Measurements from ENCODE around the gene PPP2R5C. TPM values are rescaled to one million over a fixed set of nuclear protein-coding genes. Genes with fewer than 3 reads are reported as not detected.

PPP2R5C gene
- total and polyA plus RNA-seq, 2 of the 8 experiments (the other 6 are each of a cell fraction or from before 2014, with no cell fraction given), result 49.6 to 95.9 TPM

GRCh38 chr14:101887219-101887618 is 125.7 kb downstream of the PPP2R5C start:
- Histone ChIP-seq H4K20me1 (replicated peaks in 1 of 2; ENCODE audit: control insufficient read depth in 1 of 2, insufficient read depth in 2 of 2, low read length in 2 of 2) (peaks cover 0 to 4% of the 10 kb centered on the region in 2 experiments), H2BK12ac (ENCODE audit: low read depth, low read length) (no peak overlapping the region), H3K36me3 (ENCODE audit: control insufficient read depth in 2 of 4, insufficient read depth in 4 of 4, low read length in 3 of 4) (peaks cover 0 to 12% (median 1%) of the 10 kb centered on the region in 4 experiments; a peak in 3 of 8 replicates), H3K27me3 (replicated peaks in 1 of 4; ENCODE audit: control insufficient read depth in 3 of 4, extremely low read depth in 1 of 4, insufficient read depth in 3 of 4, low read length in 3 of 4) (no peaks in the 10 kb centered on the region), H2AK5ac (ENCODE audit: low read depth, low read length) (no peak overlapping the region), H3K14ac (ENCODE audit: insufficient read length) (no peak overlapping the region), H3K23ac (ENCODE audit: insufficient read length) (no peak overlapping the region), H2AFZ (ENCODE audit: low read length) (no peak overlapping the region), H3K4me1 (replicated peaks in 1 of 4; ENCODE audit: control insufficient read depth in 3 of 4, insufficient read depth in 4 of 4, low read length in 3 of 4) (no peaks in the 10 kb centered on the region), H3K9me3 (ENCODE audit: insufficient read depth in 2 of 2, low read depth in 1 of 2, low read length in 1 of 2) (no peaks in the 10 kb centered on the region), H3K18ac (ENCODE audit: extremely low read depth, low read length) (no peak overlapping the region), H3K79me2 (ENCODE audit: control insufficient read depth in 1 of 2, insufficient read depth in 2 of 2, low read length in 2 of 2) (no peaks in the 10 kb centered on the region), H3K23me2 (ENCODE audit: low read depth, low read length) (no peaks in the 10 kb centered on the region), H2BK5ac (ENCODE audit: low read depth, low read length) (peak overlapping the region; percentile 15; the same call in 1 of the 2 replicates), H2BK120ac (replicated peaks; ENCODE audit: low read depth, low read length) (no peak overlapping the region), H3K4me3 (ENCODE audit: extremely low read depth in 1 of 4, insufficient read depth in 2 of 4, low read depth in 3 of 4, low read length in 4 of 4) (no peak overlapping the region), H4K91ac (replicated peaks; ENCODE audit: insufficient read length, low read length) (no peak overlapping the region), H3K9ac (replicated peaks in 1 of 4; ENCODE audit: extremely low read depth in 1 of 4, low read depth in 3 of 4, low read length in 3 of 4) (no peak overlapping the region), H2BK15ac (ENCODE audit: low read length) (no peak overlapping the region), H3K79me1 (ENCODE audit: low read depth, low read length) (no peaks in the 10 kb centered on the region), H4K8ac (ENCODE audit: extremely low read depth, insufficient read depth, low read length) (no peak overlapping the region), H4K5ac (ENCODE audit: insufficient read length, low read depth, low read length) (no peak overlapping the region), H3K27ac (ENCODE audit: low read depth, low read length) (no peak overlapping the region), H3K4ac (replicated peaks; ENCODE audit: insufficient read length, low read depth, low read length) (no peak overlapping the region), H3K56ac (replicated peaks; ENCODE audit: insufficient read length, low read depth, low read length) (no peak overlapping the region), H2BK20ac (ENCODE audit: low read length) (no peak overlapping the region), H3K4me2 (ENCODE audit: insufficient read depth in 1 of 2, low read depth in 2 of 2, low read length in 2 of 2) (no peak overlapping the region)
- FAIRE-seq, result no peak
- DNase-seq (ENCODE audit: low read depth in 1 of 2, low spot score in 2 of 2), result no peak
- CTCF ChIA-PET (ENCODE audit: partially characterized antibody), result interaction anchor here (0.6 to 2.8 kb wide), 4 partner anchors 13 to 1978 kb away, joined by 3 to 11 read pairs (median 3); no protein-coding TSS in a partner anchor
- 96% methylated on average over 11 of the region's 11 CpGs; no CpG with 5 or more reads in 1 of the 2 experiments for WGBS, 2 experiments (ENCODE audit: extremely low coverage in 1 of 2, insufficient coverage in 1 of 2, insufficient read length in 1 of 2, insufficient replicate concordance in 2 of 2, low coverage in 1 of 2, low lambda C conversion rate in 2 of 2, missing lambda C conversion rate in 1 of 2)
- POLR2A ChIA-PET (ENCODE audit: partially characterized antibody), result no interaction called here
- TF ChIP-seq CBX8 (IDR thresholded peaks at IDR 0.05; ENCODE audit: borderline replicate concordance, low read depth, low read length), result no peak
- TF ChIP-seq KDM4A (IDR thresholded peaks at IDR 0.05; ENCODE audit: low read depth, low read length, severe bottlenecking), result no peak
- TF ChIP-seq SIRT6 (IDR thresholded peaks at IDR 0.05; ENCODE audit: low read length), result no peak
- no peak for TF ChIP-seq MAX (IDR thresholded peaks at IDR 0.05)
